Natural killer cell (primary cell): ENCODE results near the gene XPOT. TPM values are rescaled to one million over a fixed set of nuclear protein-coding genes. Genes with fewer than 3 reads are reported as not detected.
A peak's percentile ranks its signal among the peaks of the same experiment; 100 is the strongest.

Experiments
- ATAC-seq, 3 donors: fragments of 150-1000 bp in 2 of 3; fragments of 200-7000 bp in 1 of 3; cut with Tn5 transposase; 1 replicate in 1 of 3; 2 replicates in 2 of 3; pipeline ENCODE4 v1.10.0; 2021; ENCODE audit warnings: mild to moderate bottlenecking in 2 of 3, moderate library complexity in 2 of 3
- DNase-seq, 2 donors: peaks; one replicate each; pipeline versions ENCODE4 v3.0.0 to v3.0.0-alpha.2; 2013 to 2021; ENCODE audit warnings: mixed read lengths in 1 of 2
- H3K27ac ChIP-seq: one replicate; pipeline ENCODE4 v1.5.1; 2013; ENCODE audit warnings: mild to moderate bottlenecking, low read length
- H3K27me3 ChIP-seq: one replicate; pipeline ENCODE4 v1.6.1; 2013; ENCODE audit warnings: low read length; ENCODE audit not compliant: control insufficient read depth, insufficient read depth
- H3K36me3 ChIP-seq: one replicate; pipeline ENCODE4 v1.6.1; 2013; ENCODE audit warnings: low read length; ENCODE audit not compliant: control insufficient read depth, insufficient read depth
- H3K4me1 ChIP-seq: one replicate; pipeline ENCODE4 v1.6.1; 2013; ENCODE audit warnings: low read length; ENCODE audit not compliant: control insufficient read depth, insufficient read depth
- H3K4me3 ChIP-seq: one replicate; pipeline ENCODE4 v1.5.1; 2013; ENCODE audit warnings: low read length
- H3K9me3 ChIP-seq: one replicate; pipeline ENCODE4 v1.6.1; 2013; ENCODE audit warnings: low read length; ENCODE audit not compliant: control insufficient read depth, insufficient read depth
- H3K27ac Mint-ChIP-seq, 2 donors: one replicate each; pipeline ENCODE4 v1.8.0; 2022; ENCODE audit warnings: mild to moderate bottlenecking in 2 of 2, mixed read lengths in 2 of 2, moderate library complexity in 1 of 2
- H3K27me3 Mint-ChIP-seq, 2 donors: one replicate each; pipeline ENCODE4 v1.8.0; 2022; ENCODE audit warnings: low read depth in 2 of 2, mixed read lengths in 2 of 2
- H3K36me3 Mint-ChIP-seq: one replicate; pipeline ENCODE4 v1.8.0; 2022; ENCODE audit warnings: mixed read lengths
- H3K4me1 Mint-ChIP-seq, 2 donors: one replicate each; pipeline ENCODE4 v1.8.0; 2022; ENCODE audit warnings: mixed read lengths in 2 of 2
- H3K4me3 Mint-ChIP-seq: one replicate; pipeline ENCODE4 v1.8.0; 2022; ENCODE audit warnings: mild to moderate bottlenecking, moderate library complexity, mixed read lengths
- H3K9me3 Mint-ChIP-seq, 2 donors: one replicate each; pipeline ENCODE4 v1.8.0; 2022; ENCODE audit warnings: mixed read lengths in 2 of 2
- WGBS: methylation state at CpG from one replicate; pipeline ENCODE4 v1.1.7; 2013; ENCODE audit warnings: missing lambda C conversion rate; ENCODE audit not compliant: insufficient coverage; 5-methylcytosine and 5-hydroxymethylcytosine counted together
- intact Hi-C: fragments of 100-400 bp; cut with micrococcal nuclease; formaldehyde crosslinking; loops from one replicate; pipeline ENCODE4 v1.14.2; 2022
- total RNA-seq, 4 donors: library from RNA; stranded (reverse); fragments of 120-200 nt in 1 of 4; gene quantifications; one replicate each; pipeline versions ENCODE4 v1.2.3 to v1.2.4, GENCODE V29; 2013 to 2022
- TF ChIP-seq, protein P1 (sequence below): fragments of 200-600 bp; IDR thresholded peaks from one replicate; pipeline ENCODE4 v1.8.0; 2022; ENCODE audit warnings: antibody characterized with exemption

Gene XPOT
- total RNA-seq, 3 donors from 2014 or later (not counting 1 experiment from before 2014, with no cell fraction given) = 39.8 to 51.5 (median 45.0) TPM

DNA sequence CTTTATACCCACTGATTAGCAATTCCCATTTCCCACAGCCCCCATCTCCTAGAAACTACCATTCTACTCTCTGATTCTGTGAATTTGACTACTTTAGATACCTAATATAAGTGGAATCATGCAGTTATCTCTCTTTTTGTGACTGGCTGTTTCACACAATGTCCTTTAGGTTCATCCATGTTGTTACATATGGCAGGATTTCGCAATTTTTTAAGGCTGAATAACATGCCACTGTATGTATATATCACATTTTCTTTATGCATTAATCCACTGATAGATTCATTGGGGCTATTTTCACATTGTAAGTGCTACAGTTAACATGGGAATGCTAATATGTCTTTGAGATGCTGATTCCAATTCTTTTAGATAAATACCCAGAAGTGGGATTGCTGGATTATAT, 35.9 kb downstream of the XPOT start:
- no peak overlapping the region for H3K27ac Mint-ChIP-seq
- DNase-seq = no peak
- H3K27ac ChIP-seq = no peak overlapping the region
- H3K4me1 ChIP-seq = no peaks in the 10 kb centered on the region
- H3K9me3 Mint-ChIP-seq = no peaks in the 10 kb centered on the region
- H3K27me3 Mint-ChIP-seq = no peaks in the 10 kb centered on the region
- no peak overlapping the region for H3K4me3 ChIP-seq
- H3K4me3 Mint-ChIP-seq = no peak overlapping the region
- H3K4me1 Mint-ChIP-seq = no peaks in the 10 kb centered on the region
- peaks cover 16% of the 10 kb centered on the region for H3K36me3 Mint-ChIP-seq
- TF ChIP-seq, protein P1, sequence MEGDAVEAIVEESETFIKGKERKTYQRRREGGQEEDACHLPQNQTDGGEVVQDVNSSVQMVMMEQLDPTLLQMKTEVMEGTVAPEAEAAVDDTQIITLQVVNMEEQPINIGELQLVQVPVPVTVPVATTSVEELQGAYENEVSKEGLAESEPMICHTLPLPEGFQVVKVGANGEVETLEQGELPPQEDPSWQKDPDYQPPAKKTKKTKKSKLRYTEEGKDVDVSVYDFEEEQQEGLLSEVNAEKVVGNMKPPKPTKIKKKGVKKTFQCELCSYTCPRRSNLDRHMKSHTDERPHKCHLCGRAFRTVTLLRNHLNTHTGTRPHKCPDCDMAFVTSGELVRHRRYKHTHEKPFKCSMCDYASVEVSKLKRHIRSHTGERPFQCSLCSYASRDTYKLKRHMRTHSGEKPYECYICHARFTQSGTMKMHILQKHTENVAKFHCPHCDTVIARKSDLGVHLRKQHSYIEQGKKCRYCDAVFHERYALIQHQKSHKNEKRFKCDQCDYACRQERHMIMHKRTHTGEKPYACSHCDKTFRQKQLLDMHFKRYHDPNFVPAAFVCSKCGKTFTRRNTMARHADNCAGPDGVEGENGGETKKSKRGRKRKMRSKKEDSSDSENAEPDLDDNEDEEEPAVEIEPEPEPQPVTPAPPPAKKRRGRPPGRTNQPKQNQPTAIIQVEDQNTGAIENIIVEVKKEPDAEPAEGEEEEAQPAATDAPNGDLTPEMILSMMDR = no peak
- no peaks in the 10 kb centered on the region for H3K9me3 ChIP-seq
- WGBS = 100% methylated on average over 1 of the region's 1 CpG
- H3K36me3 ChIP-seq = peaks cover 40% of the 10 kb centered on the region
- no peak for ATAC-seq
- intact Hi-C loops = no loop called here
- H3K27me3 ChIP-seq = no peaks in the 10 kb centered on the region

DNA sequence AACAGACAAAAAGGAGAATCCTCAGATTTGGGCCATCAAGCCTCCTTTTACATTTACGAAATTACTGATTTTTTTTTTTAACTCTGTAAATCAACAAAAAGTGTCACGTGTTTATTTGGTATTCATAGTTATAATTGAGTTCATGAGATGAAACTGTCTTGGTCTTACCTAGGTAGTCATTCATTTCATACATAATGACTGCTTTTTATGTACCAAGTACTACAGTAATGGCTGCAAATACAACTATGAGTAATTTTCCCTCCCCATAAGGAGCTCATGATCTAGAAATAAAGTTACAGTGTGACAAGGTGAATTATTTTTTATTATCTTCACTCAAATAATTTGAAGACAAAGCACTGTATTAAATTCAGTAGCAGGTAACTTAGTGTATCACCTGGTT, 41.3 kb downstream of the XPOT start:
- WGBS = no CpG with 5 or more reads among the region's 2 CpGs
- H3K4me1 Mint-ChIP-seq = peaks cover 3 to 5% of the 10 kb centered on the region in 2 donors
- H3K27ac Mint-ChIP-seq = no peak overlapping the region

DNA sequence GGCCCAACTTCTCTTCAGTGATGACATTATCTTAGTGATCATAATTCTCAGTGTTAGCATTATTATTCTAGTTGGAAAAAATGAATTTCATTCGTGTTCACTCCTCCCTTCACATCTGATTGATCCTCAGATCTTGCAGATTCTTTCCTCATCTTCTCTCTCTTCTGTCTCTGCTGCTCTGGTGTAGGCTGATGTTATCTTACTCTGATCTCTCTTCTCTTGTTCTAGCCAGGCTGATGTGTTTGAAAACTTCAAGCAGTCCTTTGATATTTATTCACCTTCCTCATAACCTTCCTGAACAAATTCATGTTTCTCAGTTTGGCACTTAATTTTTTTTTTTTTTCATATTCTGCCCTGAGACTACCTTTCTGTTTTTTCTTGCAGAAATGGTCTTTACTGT, 42.1 kb downstream of the XPOT start:
- TF ChIP-seq, protein P1 = no peak
- Mint-ChIP-seq H3K4me3 (no peak overlapping the region), H3K36me3 (no peaks in the 10 kb centered on the region), H3K27me3 (no peaks in the 10 kb centered on the region), H3K9me3 (no peaks in the 10 kb centered on the region), H3K4me1 (peaks cover 11 to 13% of the 10 kb centered on the region in 2 donors), H3K27ac (no peak overlapping the region)
- Histone ChIP-seq H3K36me3 (peaks cover 24% of the 10 kb centered on the region), H3K9me3 (no peaks in the 10 kb centered on the region), H3K27ac (no peak overlapping the region), H3K4me1 (peaks cover 4% of the 10 kb centered on the region), H3K4me3 (no peak overlapping the region), H3K27me3 (no peaks in the 10 kb centered on the region)
- DNase-seq = no peak
- ATAC-seq = no peak
- intact Hi-C loops = no loop called here
- no CpG with 5 or more reads among the region's 1 CpG for WGBS

More for the DNA sequence above, 41.3 kb downstream of the XPOT start:
- no peak overlapping the region for H3K4me3 Mint-ChIP-seq
- Histone ChIP-seq H3K9me3 (no peaks in the 10 kb centered on the region), H3K27ac (no peak overlapping the region), H3K36me3 (peaks cover 24% of the 10 kb centered on the region), H3K4me1 (no peaks in the 10 kb centered on the region), H3K4me3 (no peak overlapping the region), H3K27me3 (no peaks in the 10 kb centered on the region)
- H3K36me3 Mint-ChIP-seq = no peaks in the 10 kb centered on the region
- TF ChIP-seq, protein P1 = no peak
- DNase-seq = no peak
- H3K9me3 Mint-ChIP-seq = no peaks in the 10 kb centered on the region
- ATAC-seq = no peak
- intact Hi-C loops = no loop called here
- H3K27me3 Mint-ChIP-seq = no peaks in the 10 kb centered on the region

DNA sequence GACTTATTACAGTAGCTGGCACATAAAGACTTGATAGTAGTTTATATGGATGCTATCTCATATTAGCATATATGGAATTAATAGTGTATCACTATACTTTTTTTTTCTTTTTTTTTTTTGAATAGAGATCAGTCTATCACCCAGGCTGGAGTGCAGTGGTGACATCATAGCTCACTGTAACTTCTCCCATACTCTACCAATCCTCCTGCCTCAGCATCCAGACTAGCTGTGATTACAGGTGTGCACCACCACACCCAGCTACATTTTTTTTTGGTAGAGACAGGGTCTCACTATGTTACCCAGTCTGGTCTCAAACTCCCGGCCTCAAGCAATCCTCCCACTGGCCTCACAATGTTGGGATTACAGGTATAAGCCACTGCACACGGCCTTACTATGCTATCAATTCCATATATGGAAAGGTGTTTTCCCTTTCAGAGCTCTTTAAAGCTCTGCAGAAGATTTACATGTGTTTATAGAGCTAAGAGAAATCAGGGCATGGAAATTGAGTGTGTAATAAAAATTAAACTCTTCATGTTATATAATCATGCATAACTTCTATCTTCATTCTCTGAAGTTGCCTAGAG, 46.0 kb downstream of the XPOT start:
- H3K27me3 Mint-ChIP-seq = no peaks in the 10 kb centered on the region
- Histone ChIP-seq H3K4me3 (no peak overlapping the region), H3K4me1 (peaks cover 11% of the 10 kb centered on the region), H3K36me3 (peaks cover 17% of the 10 kb centered on the region), H3K27ac (no peak overlapping the region), H3K9me3 (no peaks in the 10 kb centered on the region), H3K27me3 (no peaks in the 10 kb centered on the region)
- H3K9me3 Mint-ChIP-seq = no peaks in the 10 kb centered on the region
- intact Hi-C loops = loop anchor here (1.0 to 10.0 kb wide), 2 partner anchors 10 to 225 kb away; no protein-coding TSS in a partner anchor
- TF ChIP-seq, protein P1 = no peak
- H3K4me3 Mint-ChIP-seq = peak overlapping the region; percentile 96
- H3K36me3 Mint-ChIP-seq = no peaks in the 10 kb centered on the region
- ATAC-seq = no peak
- H3K4me1 Mint-ChIP-seq = peaks cover 30 to 33% of the 10 kb centered on the region in 2 donors
- WGBS = 83% methylated on average over 1 of the region's 2 CpGs
- peak overlapping the region; percentile 94 to 97 for H3K27ac Mint-ChIP-seq
- DNase-seq = peak in 1 of 2 donors; percentile 16
